ENCODE measurements around the gene CDH7. TPM values are rescaled to one million over a fixed set of nuclear protein-coding genes. Genes with fewer than 3 reads are reported as not detected.

Gene CDH7
- total RNA-seq, 1 donor from 2014 or later = not detected

DNA sequence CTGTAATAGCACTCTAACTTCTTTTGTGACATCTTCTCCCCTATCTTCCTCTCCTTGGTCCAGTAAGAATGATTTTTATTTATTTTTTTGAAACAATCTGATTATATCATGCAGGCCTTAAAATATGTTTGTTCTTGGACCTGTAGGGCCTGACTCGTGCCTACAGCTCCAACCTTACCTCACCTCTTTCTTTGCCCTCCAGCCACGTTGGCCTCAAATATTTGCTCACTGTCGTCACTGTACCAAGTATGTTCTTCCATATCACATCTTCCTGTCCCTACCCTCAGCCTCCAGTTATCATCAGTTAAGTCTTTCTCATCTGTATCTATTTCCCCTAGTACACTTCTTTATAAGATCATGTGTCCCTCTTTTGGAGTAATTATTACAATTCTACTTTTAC lies 125.5 kb downstream of the CDH7 start:
- TF ChIP-seq, protein P1, sequence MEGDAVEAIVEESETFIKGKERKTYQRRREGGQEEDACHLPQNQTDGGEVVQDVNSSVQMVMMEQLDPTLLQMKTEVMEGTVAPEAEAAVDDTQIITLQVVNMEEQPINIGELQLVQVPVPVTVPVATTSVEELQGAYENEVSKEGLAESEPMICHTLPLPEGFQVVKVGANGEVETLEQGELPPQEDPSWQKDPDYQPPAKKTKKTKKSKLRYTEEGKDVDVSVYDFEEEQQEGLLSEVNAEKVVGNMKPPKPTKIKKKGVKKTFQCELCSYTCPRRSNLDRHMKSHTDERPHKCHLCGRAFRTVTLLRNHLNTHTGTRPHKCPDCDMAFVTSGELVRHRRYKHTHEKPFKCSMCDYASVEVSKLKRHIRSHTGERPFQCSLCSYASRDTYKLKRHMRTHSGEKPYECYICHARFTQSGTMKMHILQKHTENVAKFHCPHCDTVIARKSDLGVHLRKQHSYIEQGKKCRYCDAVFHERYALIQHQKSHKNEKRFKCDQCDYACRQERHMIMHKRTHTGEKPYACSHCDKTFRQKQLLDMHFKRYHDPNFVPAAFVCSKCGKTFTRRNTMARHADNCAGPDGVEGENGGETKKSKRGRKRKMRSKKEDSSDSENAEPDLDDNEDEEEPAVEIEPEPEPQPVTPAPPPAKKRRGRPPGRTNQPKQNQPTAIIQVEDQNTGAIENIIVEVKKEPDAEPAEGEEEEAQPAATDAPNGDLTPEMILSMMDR (IDR thresholded peaks at IDR 0.05; ENCODE audit: insufficient read depth, low read length, poor library complexity, severe bottlenecking) = no peak
- Histone ChIP-seq H3K4me3 (ENCODE audit: low read depth, low read length) (no peak overlapping the region), H3K36me3 (ENCODE audit: control insufficient read depth, insufficient read depth, low read length) (no peaks in the 10 kb centered on the region), H3K27me3 (ENCODE audit: control insufficient read depth, insufficient read depth, low read length) (no peaks in the 10 kb centered on the region)
- no peak for DNase-seq (ENCODE audit: low read depth)

DNA sequence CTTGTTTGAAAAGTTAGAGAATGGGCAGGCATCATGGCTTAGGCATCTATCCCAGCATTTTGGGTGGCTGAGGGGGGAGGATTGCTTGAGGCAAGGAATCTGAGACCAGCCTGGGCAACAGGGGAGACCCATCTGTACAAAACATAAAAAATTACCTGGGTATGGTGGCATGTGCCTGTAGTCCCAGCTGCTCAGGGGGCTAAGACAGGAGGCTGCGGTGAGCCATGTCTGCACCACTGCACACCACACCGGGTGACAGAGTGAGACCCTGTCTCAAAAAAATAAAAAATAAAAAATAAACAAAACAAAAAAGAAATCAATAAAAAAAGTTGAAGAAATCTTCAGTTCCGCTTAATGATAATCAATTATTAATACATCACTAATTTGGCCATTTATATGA lies 146.5 kb downstream of the CDH7 start:
- DNase-seq (ENCODE audit: low read depth) = no peak
- Histone ChIP-seq H3K4me3 (ENCODE audit: low read depth, low read length) (no peak overlapping the region), H3K36me3 (ENCODE audit: control insufficient read depth, insufficient read depth, low read length) (no peaks in the 10 kb centered on the region), H3K27me3 (ENCODE audit: control insufficient read depth, insufficient read depth, low read length) (no peaks in the 10 kb centered on the region)
- TF ChIP-seq, protein P1 (IDR thresholded peaks at IDR 0.05; ENCODE audit: insufficient read depth, low read length, poor library complexity, severe bottlenecking) = no peak

DNA sequence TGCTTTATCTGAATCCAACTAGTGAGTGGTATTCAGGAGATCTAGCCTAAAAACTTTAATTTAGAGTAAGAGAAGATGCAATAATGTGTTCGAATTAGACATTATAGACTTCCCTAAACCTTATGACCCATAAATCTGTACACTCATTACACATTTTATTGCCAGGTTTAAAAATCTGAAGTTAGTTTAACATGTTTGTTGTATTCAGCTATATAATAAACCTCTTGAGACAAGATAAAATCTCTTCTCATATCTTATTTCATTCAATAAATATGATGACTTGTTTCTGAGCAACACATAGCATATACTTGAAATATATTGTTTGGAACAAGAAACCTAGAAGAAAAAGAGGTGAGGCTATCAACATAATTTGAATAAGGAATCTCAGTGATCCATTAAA lies 150.7 kb downstream of the CDH7 start:
- no peak for DNase-seq (ENCODE audit: low read depth)
- Histone ChIP-seq H3K4me3 (ENCODE audit: low read depth, low read length) (no peak overlapping the region), H3K27me3 (ENCODE audit: control insufficient read depth, insufficient read depth, low read length) (no peaks in the 10 kb centered on the region), H3K36me3 (ENCODE audit: control insufficient read depth, insufficient read depth, low read length) (no peaks in the 10 kb centered on the region)
- TF ChIP-seq, protein P1 (IDR thresholded peaks at IDR 0.05; ENCODE audit: insufficient read depth, low read length, poor library complexity, severe bottlenecking) = no peak

DNA sequence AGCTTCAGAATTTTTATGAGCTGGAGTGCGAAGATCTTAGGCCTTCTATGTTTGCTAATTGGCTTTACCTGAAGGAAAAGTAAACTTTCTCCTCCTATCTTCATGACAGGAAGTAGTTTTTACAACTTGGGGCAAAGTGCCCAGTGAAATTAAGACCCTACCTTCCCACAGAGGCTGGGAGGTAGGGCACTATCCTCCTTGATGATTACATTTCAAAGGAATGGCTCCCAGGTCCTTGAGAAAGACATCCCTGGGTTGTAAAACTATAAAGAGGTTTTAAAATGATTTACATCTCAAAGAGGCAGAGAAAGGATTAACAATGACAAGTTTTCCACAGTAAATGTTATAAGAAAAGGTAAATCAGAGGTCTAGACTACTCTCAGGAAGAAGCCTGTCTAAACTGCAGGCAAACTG lies 155.8 kb downstream of the CDH7 start:
- TF ChIP-seq, protein P1 (IDR thresholded peaks at IDR 0.05; ENCODE audit: insufficient read depth, low read length, poor library complexity, severe bottlenecking) = no peak
- Histone ChIP-seq H3K27me3 (ENCODE audit: control insufficient read depth, insufficient read depth, low read length) (no peaks in the 10 kb centered on the region), H3K36me3 (ENCODE audit: control insufficient read depth, insufficient read depth, low read length) (no peaks in the 10 kb centered on the region), H3K4me3 (ENCODE audit: low read depth, low read length) (no peak overlapping the region)
- no peak for DNase-seq (ENCODE audit: low read depth)

DNA sequence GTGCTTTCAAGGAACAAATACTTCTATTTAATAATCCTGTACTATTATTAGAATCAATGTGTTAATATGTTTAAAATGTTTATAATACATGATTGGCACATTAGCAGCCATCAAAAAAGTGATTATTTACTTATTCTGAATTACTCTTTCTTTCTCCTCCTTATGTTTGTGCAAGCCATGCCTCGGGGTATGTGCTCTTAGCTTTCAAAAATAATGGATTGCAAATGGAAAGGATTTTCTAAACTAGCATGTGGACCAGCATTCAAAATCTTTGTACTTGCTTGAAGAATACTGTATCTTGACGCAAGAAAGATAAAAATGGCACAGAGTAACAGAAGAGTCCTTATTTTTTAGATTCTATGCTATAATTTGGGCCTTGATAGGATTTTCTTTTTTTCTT lies 156.5 kb downstream of the CDH7 start:
- TF ChIP-seq, protein P1 (IDR thresholded peaks at IDR 0.05; ENCODE audit: insufficient read depth, low read length, poor library complexity, severe bottlenecking) = no peak
- no peak overlapping the region for H3K4me3 ChIP-seq (ENCODE audit: low read depth, low read length)
- H3K27me3 ChIP-seq (ENCODE audit: control insufficient read depth, insufficient read depth, low read length) = no peaks in the 10 kb centered on the region
- H3K36me3 ChIP-seq (ENCODE audit: control insufficient read depth, insufficient read depth, low read length) = no peaks in the 10 kb centered on the region
- DNase-seq (ENCODE audit: low read depth) = no peak

DNA sequence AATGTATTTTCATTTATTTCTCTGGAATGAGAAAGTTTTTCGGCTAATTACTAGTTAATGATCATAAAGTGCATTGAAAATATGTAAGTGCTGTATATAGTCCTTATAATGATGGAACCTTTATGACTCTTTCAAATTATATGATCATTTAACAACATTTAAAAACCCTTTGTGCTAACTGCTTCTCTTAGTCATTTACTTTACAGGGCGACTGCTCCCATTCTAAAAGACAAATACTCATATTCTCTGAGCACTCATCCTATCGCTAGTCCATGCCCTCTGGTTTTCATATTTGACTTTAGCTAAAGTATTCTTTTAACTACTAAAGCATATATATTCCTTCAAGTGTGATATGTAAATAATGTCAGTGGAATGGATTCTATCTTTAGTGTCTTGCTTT lies 168.2 kb downstream of the CDH7 start:
- DNase-seq (ENCODE audit: low read depth) = no peak
- Histone ChIP-seq H3K27me3 (ENCODE audit: control insufficient read depth, insufficient read depth, low read length) (no peaks in the 10 kb centered on the region), H3K36me3 (ENCODE audit: control insufficient read depth, insufficient read depth, low read length) (no peaks in the 10 kb centered on the region), H3K4me3 (ENCODE audit: low read depth, low read length) (no peak overlapping the region)
- TF ChIP-seq, protein P1 (IDR thresholded peaks at IDR 0.05; ENCODE audit: insufficient read depth, low read length, poor library complexity, severe bottlenecking) = no peak
